B cell (primary cell): ENCODE measurements around the gene FAM13C. TPM values are rescaled to one million over a fixed set of nuclear protein-coding genes. Genes with fewer than 3 reads are reported as not detected.

Experiments
- ATAC-seq: fragments of 200-7000 bp; cut with Tn5 transposase; one replicate; pipeline ENCODE4 v1.10.0; 2021; ENCODE audit warnings: low read depth, mild to moderate bottlenecking, moderate number of reproducible peaks, moderate library complexity
- CTCF ChIA-PET: fragments of 350-600 bp; sonication (Branson Sonifier 250); formaldehyde crosslinking; loops from one replicate; lab custom pipeline; 2021; ENCODE audit warnings: antibody characterized with exemption, inconsistent platforms; lab: Charles Lee
- POLR2A ChIA-PET: fragments of 350-600 bp; sonication (Branson Sonifier 250); formaldehyde crosslinking; loops from one replicate; lab custom pipeline; 2021; ENCODE audit warnings: antibody characterized with exemption; lab: Charles Lee
- DNase-seq: peaks from one replicate; pipeline ENCODE4 v3.0.0; 2013
- H2AFZ ChIP-seq: 2 replicates; pipeline ENCODE4 v1.6.1; 2012; ENCODE audit warnings: mild to moderate bottlenecking, low read depth, low read length; ENCODE audit not compliant: insufficient read depth, poor library complexity, severe bottlenecking
- H3K27ac ChIP-seq, 2 donors: 1 replicate in 1 of 2; 2 replicates in 1 of 2; pipeline ENCODE4 v1.5.1; 2012 to 2013; ENCODE audit warnings: low read length in 2 of 2, mild to moderate bottlenecking in 2 of 2, moderate library complexity in 1 of 2
- H3K27me3 ChIP-seq, 4 experiments: fragments of 200-600 bp in 1 of 4; sonication (generic) in 1 of 4; replicated peaks in 1 of 4; 1 replicate in 2 of 4; 2 replicates in 2 of 4; pipeline versions ENCODE4 v1.6.1 to v1.7.0; 2013 to 2016; ENCODE audit warnings: low read length in 3 of 4, mild to moderate bottlenecking in 2 of 4, mixed read lengths in 1 of 4, moderate library complexity in 1 of 4; ENCODE audit not compliant: insufficient read depth in 4 of 4, control insufficient read depth in 3 of 4; ENCODE audit errors: control extremely low read depth in 1 of 4
- H3K36me3 ChIP-seq, 2 experiments: replicated peaks in 1 of 2; 1 replicate in 1 of 2; 2 replicates in 1 of 2; pipeline versions ENCODE4 v1.6.1 to v1.7.1; 2013; ENCODE audit warnings: low read length in 1 of 2; ENCODE audit not compliant: insufficient read depth in 2 of 2, control insufficient read depth in 1 of 2; ENCODE audit errors: control extremely low read depth in 1 of 2, extremely low read depth in 1 of 2
- H3K4me1 ChIP-seq, 2 donors: fragments of 200-600 bp in 1 of 2; sonication (generic) in 1 of 2; 1 replicate in 1 of 2; 2 replicates in 1 of 2; pipeline versions ENCODE4 v1.5.1 to v1.6.1; 2013 to 2017; ENCODE audit warnings: low read length in 2 of 2; ENCODE audit not compliant: control insufficient read depth in 2 of 2, insufficient read depth in 2 of 2
- H3K4me2 ChIP-seq: replicated peaks from 2 replicates; pipeline ENCODE3; 2012; ENCODE audit warnings: mild to moderate bottlenecking, low read depth, low read length; ENCODE audit not compliant: poor library complexity, severe bottlenecking
- H3K4me3 ChIP-seq, 5 experiments: fragments of 200-600 bp in 1 of 5; sonication (generic) in 1 of 5; 1 replicate in 3 of 5; 2 replicates in 2 of 5; pipeline versions ENCODE4 v1.5.1 to v1.7.0; 2011 to 2016; ENCODE audit warnings: low read length in 4 of 5, mild to moderate bottlenecking in 4 of 5, low read depth in 2 of 5, control low read depth in 1 of 5, moderate library complexity in 1 of 5; ENCODE audit not compliant: insufficient read depth in 1 of 5; ENCODE audit errors: control extremely low read depth in 1 of 5, extremely low read depth in 1 of 5
- H3K79me2 ChIP-seq: fragments of 200-600 bp; sonication (generic); one replicate; pipeline ENCODE4 v1.6.0; 2016; ENCODE audit warnings: low read length; ENCODE audit not compliant: control insufficient read depth, insufficient read depth
- H3K9ac ChIP-seq: fragments of 200-600 bp; sonication (generic); 2 replicates; pipeline ENCODE4 v1.6.1; 2017; ENCODE audit warnings: mild to moderate bottlenecking, low read length, moderate library complexity
- H3K9me3 ChIP-seq, 3 donors: one replicate each; pipeline versions ENCODE4 v1.6.1 to v1.7.1; 2013; ENCODE audit warnings: low read length in 2 of 3; ENCODE audit not compliant: control insufficient read depth in 2 of 3, insufficient read depth in 1 of 3; ENCODE audit errors: control extremely low read depth in 1 of 3
- H4K20me1 ChIP-seq: 2 replicates; pipeline ENCODE4 v1.6.0; 2012; ENCODE audit warnings: mild to moderate bottlenecking, low read length; ENCODE audit not compliant: insufficient read depth, control insufficient read depth, poor library complexity, severe bottlenecking
- H3K27ac Mint-ChIP-seq: one replicate; pipeline ENCODE4 v1.8.0; 2021; ENCODE audit warnings: mixed read lengths
- H3K27me3 Mint-ChIP-seq: one replicate; pipeline ENCODE4 v1.8.0; 2021; ENCODE audit warnings: mixed read lengths
- H3K4me1 Mint-ChIP-seq: one replicate; pipeline ENCODE4 v1.8.0; 2021; ENCODE audit warnings: mixed read lengths
- H3K4me3 Mint-ChIP-seq: one replicate; pipeline ENCODE4 v1.8.0; 2021; ENCODE audit warnings: mixed read lengths
- H3K9me3 Mint-ChIP-seq: one replicate; pipeline ENCODE4 v1.8.0; 2022; ENCODE audit warnings: mixed read lengths; ENCODE audit not compliant: insufficient read depth
- EZH2 ChIP-seq: IDR thresholded peaks from 2 replicates; pipeline ENCODE4 v1.6.1; 2012; ENCODE audit warnings: borderline replicate concordance, low read depth, mild to moderate bottlenecking, moderate library complexity, low read length; ENCODE audit not compliant: insufficient read depth, poor library complexity, severe bottlenecking
- WGBS: methylation state at CpG from one replicate; pipeline ENCODE4 v1.1.5; 2013; ENCODE audit warnings: missing lambda C conversion rate; ENCODE audit not compliant: insufficient coverage; 5-methylcytosine and 5-hydroxymethylcytosine counted together
- intact Hi-C: fragments of 100-400 bp; cut with micrococcal nuclease; formaldehyde crosslinking; loops from one replicate; pipeline ENCODE4 v1.10.0; 2022
- polyA plus RNA-seq: library from polyadenylated mRNA; depleted of rRNA; stranded (reverse); fragments of >200 nt; gene quantifications from 2 replicates; pipeline ENCODE4 v1.2.3, GENCODE V29; 2012
- total RNA-seq, 2 donors: library from RNA; stranded (reverse); fragments of 120-200 nt in 1 of 2; gene quantifications; 1 replicate in 1 of 2; 2 replicates in 1 of 2; pipeline versions ENCODE4 v1.2.3 to v1.2.4, GENCODE V29; 2013 to 2022
- TF ChIP-seq, protein P1 (sequence below): fragments of 200-600 bp; IDR thresholded peaks from one replicate; pipeline ENCODE4 v1.8.0; 2022; ENCODE audit warnings: antibody characterized with exemption, mild to moderate bottlenecking

Gene FAM13C
- total and polyA plus RNA-seq, 2 donors (not counting 1 experiment from before 2014, with no cell fraction given) = not detected

DNA sequence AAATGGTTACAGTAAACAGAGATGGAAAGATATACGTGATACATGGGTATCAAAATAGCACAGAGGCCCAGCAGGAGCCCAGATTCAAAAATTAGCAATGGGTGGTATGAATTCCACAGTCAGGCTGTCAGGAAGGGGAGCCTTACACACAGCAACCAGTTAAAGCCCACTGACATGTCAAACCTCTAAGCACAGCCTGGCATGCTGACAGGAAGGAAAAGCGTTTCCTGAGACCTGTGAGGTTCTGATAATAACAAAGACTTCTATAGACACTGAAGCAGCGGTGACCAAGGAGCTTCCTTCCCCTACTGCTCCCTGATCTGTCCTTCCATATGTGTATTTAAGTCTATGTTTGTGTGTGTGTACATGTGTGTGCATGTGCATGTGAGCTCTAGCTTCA is 96.0 kb downstream of the FAM13C start:
- TF ChIP-seq, protein P1, sequence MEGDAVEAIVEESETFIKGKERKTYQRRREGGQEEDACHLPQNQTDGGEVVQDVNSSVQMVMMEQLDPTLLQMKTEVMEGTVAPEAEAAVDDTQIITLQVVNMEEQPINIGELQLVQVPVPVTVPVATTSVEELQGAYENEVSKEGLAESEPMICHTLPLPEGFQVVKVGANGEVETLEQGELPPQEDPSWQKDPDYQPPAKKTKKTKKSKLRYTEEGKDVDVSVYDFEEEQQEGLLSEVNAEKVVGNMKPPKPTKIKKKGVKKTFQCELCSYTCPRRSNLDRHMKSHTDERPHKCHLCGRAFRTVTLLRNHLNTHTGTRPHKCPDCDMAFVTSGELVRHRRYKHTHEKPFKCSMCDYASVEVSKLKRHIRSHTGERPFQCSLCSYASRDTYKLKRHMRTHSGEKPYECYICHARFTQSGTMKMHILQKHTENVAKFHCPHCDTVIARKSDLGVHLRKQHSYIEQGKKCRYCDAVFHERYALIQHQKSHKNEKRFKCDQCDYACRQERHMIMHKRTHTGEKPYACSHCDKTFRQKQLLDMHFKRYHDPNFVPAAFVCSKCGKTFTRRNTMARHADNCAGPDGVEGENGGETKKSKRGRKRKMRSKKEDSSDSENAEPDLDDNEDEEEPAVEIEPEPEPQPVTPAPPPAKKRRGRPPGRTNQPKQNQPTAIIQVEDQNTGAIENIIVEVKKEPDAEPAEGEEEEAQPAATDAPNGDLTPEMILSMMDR = no peak
- no peak for TF ChIP-seq EZH2
- H4K20me1 ChIP-seq = no peaks in the 10 kb centered on the region
- H3K9me3 ChIP-seq = no peaks in the 10 kb centered on the region
- no peaks in the 10 kb centered on the region for H3K36me3 ChIP-seq
- no peaks in the 10 kb centered on the region for H3K4me1 ChIP-seq
- intact Hi-C loops = no loop called here
- Mint-ChIP-seq H3K9me3 (no peaks in the 10 kb centered on the region), H3K4me3 (no peak overlapping the region), H3K4me1 (no peaks in the 10 kb centered on the region), H3K27ac (no peak overlapping the region), H3K27me3 (peaks cover 5% of the 10 kb centered on the region)
- no peak overlapping the region for H3K4me3 ChIP-seq
- ChIA-PET POLR2A (no interaction called here), CTCF (no interaction called here)
- WGBS = 0% methylated on average over 2 of the region's 3 CpGs
- H2AFZ ChIP-seq = no peak overlapping the region
- DNase-seq = no peak
- no peak overlapping the region for H3K27ac ChIP-seq
- no peak overlapping the region for H3K9ac ChIP-seq
- no peak for ATAC-seq
- no peaks in the 10 kb centered on the region for H3K79me2 ChIP-seq
- H3K4me2 ChIP-seq = no peak overlapping the region
- no peaks in the 10 kb centered on the region for H3K27me3 ChIP-seq

DNA sequence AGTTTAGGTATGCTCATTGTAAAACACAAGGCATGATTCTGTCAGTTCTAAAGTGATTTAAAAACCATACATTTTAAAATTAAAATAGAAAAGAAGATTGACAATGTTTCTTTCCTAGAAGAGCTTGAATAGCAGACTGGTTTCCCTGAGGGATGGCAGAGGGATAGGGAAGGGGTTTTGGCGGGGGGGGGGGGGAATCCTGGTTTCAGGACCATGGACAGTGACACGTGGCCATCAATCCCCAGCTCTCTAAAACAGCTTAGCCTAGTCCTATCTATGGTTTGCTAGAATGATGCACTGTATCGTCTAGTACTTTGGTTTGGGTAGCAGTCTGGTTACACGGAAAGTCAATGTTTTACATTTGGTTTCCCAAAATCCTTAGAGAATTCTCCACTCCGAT is 97.2 kb downstream of the FAM13C start:
- H3K9me3 ChIP-seq = no peaks in the 10 kb centered on the region
- no peaks in the 10 kb centered on the region for H3K27me3 ChIP-seq

More for the DNA sequence above, 97.2 kb downstream of the FAM13C start:
- Mint-ChIP-seq H3K4me1 (no peaks in the 10 kb centered on the region), H3K4me3 (no peak overlapping the region), H3K27me3 (peaks cover 5% of the 10 kb centered on the region), H3K9me3 (no peaks in the 10 kb centered on the region), H3K27ac (no peak overlapping the region)
- ChIA-PET CTCF (no interaction called here), POLR2A (no interaction called here)
- ATAC-seq = no peak
- no peak overlapping the region for H3K4me2 ChIP-seq
- no peaks in the 10 kb centered on the region for H3K79me2 ChIP-seq
- no peaks in the 10 kb centered on the region for H3K36me3 ChIP-seq
- H3K27ac ChIP-seq = no peak overlapping the region
- no peak overlapping the region for H3K4me3 ChIP-seq
- DNase-seq = no peak
- H4K20me1 ChIP-seq = no peaks in the 10 kb centered on the region
- H2AFZ ChIP-seq = no peak overlapping the region
- intact Hi-C loops = no loop called here
- no peaks in the 10 kb centered on the region for H3K4me1 ChIP-seq
- WGBS = 100% methylated on average over 1 of the region's 5 CpGs
- H3K9ac ChIP-seq = no peak overlapping the region
- TF ChIP-seq, protein P1 = no peak
- no peak for TF ChIP-seq EZH2
